A549 treated with CORT108297 at 1 μM for 4 hours (cell line): ENCODE measurements around the gene ACSM5. TPM values are rescaled to one million over a fixed set of nuclear protein-coding genes. Genes with fewer than 3 reads are reported as not detected.

ENCODE experiments used
- total RNA-seq: library from RNA; stranded (reverse); fragments of 200-300 nt; extraction: Qiagen RNA extraction; gene quantifications from 5 replicates; pipeline ENCODE4 v1.2.3, GENCODE V29; 2022

The ACSM5 gene, protein sequence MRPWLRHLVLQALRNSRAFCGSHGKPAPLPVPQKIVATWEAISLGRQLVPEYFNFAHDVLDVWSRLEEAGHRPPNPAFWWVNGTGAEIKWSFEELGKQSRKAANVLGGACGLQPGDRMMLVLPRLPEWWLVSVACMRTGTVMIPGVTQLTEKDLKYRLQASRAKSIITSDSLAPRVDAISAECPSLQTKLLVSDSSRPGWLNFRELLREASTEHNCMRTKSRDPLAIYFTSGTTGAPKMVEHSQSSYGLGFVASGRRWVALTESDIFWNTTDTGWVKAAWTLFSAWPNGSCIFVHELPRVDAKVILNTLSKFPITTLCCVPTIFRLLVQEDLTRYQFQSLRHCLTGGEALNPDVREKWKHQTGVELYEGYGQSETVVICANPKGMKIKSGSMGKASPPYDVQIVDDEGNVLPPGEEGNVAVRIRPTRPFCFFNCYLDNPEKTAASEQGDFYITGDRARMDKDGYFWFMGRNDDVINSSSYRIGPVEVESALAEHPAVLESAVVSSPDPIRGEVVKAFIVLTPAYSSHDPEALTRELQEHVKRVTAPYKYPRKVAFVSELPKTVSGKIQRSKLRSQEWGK
- 0.03 TPM in 1 of 5 replicates, not detected in the others for total RNA-seq

GRCh38 chr16:20409398-20410120 lies at the start of gene ACSM5:
ACSM5 (plus strand) TSS chr16:20409534; CDS start chr16:20411485, 1,951 bp downstream.

DNA sequence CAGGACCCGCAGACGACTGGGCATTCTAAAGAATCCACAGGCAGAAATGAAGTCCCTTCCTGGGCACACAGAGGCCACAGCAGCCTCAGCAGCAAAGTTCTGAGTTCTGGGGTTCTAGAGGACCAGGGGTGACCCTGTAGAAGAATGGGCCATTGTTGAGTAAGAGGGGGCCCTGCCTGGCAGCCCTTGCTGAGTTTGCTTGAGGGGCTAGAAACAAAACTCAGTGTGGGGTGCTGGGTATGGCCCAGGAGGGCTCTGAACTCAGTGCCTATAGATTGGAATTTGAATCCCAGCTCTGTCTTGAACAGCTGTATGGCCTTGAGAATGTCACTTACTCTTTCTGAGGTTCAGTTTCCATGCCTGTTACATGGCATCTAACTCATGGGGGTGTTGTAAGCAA lies 4.7 kb upstream of the ACSM5 start, which contains the start of gene PDILT:
Gene PDILT (minus strand): TSS at position 101 of the 400 bp plus-strand sequence. CDS start 5,437 bp downstream, outside the sequence.

DNA sequence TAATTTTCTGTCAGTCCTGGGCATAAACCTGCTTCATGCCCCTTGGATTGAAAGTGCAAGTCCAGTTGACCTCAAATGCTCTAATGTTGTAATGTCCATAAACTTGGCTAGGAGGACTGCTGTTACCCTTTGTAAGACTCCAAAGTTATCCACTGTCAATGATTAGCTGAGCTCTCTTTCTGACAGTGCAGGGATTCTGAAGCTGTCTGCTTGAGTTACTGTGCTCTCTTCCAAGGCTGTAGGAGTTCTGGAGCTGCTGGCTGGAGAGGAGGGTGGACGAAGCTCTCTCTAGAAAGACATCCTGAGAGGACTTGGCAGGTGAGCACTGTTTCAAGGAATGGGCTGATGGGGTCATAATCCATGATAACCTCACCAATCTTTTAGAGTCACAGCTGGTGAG lies 42.0 kb downstream of the ACSM5 start, which contains the start of gene ACSM2A:
Gene ACSM2A (plus strand): TSS at position 158 of the 400 bp plus-strand sequence. CDS start 8,594 bp downstream, outside the sequence.

Other genes starting within 250 kb of the ACSM5 start
- gene GP2, start 82.0 kb upstream of the ACSM5 start, total RNA-seq: not detected in 5 replicates
- not detected in 5 replicates for gene UMOD, start 56.8 kb upstream of the ACSM5 start, total RNA-seq
- gene PDILT, start 4.8 kb upstream of the ACSM5 start, total RNA-seq: not detected in 5 replicates
- gene ACSM2A, start 42.0 kb downstream of the ACSM5 start, total RNA-seq: not detected in 5 replicates
- gene ACSM2B, start 166.8 kb downstream of the ACSM5 start, total RNA-seq: not detected in 5 replicates